H1 (cell line): ENCODE measurements around the gene CD52. TPM values are rescaled to one million over a fixed set of nuclear protein-coding genes. Genes with fewer than 3 reads are reported as not detected.

Experiments
- CTCF ChIA-PET: fragments of 300-600 bp; sonication (Branson Sonifier 250); formaldehyde crosslinking; loops from one replicate; lab custom pipeline; 2021; ENCODE audit not compliant: partially characterized antibody; lab: Charles Lee
- POLR2A ChIA-PET: fragments of 300-600 bp; sonication (Branson Sonifier 250); formaldehyde crosslinking; loops from one replicate; lab custom pipeline; 2021; ENCODE audit warnings: inconsistent platforms; ENCODE audit not compliant: partially characterized antibody; lab: Charles Lee
- DNase-seq, 2 experiments: peaks; one replicate each; pipeline versions ENCODE4 v3.0.0 to v3.0.0-alpha.2; 2010 to 2022; ENCODE audit warnings: low spot score in 2 of 2, low read depth in 1 of 2, mixed read lengths in 1 of 2
- FAIRE-seq: peaks from 2 replicates; lab custom pipeline; 2011; peaks lifted over from hg19 to GRCh38; lab: Jason Lieb, UNC
- H2AFZ ChIP-seq: 2 replicates; pipeline ENCODE4 v1.8.1; 2012; ENCODE audit warnings: low read length, inconsistent platforms
- H2AK5ac ChIP-seq: 2 replicates; pipeline ENCODE4 v1.6.1; 2013; ENCODE audit warnings: low read depth, low read length
- H2BK120ac ChIP-seq: replicated peaks from 2 replicates; pipeline ENCODE3; 2013; ENCODE audit warnings: low read depth, low read length, inconsistent platforms
- H2BK12ac ChIP-seq: 2 replicates; pipeline ENCODE4 v1.6.1; 2013; ENCODE audit warnings: low read depth, low read length
- H2BK15ac ChIP-seq: 2 replicates; pipeline ENCODE4 v1.6.1; 2013; ENCODE audit warnings: low read length
- H2BK20ac ChIP-seq: 2 replicates; pipeline ENCODE4 v1.6.1; 2013; ENCODE audit warnings: low read length
- H2BK5ac ChIP-seq: 2 replicates; pipeline ENCODE4 v1.6.1; 2013; ENCODE audit warnings: low read depth, low read length
- H3K14ac ChIP-seq: 2 replicates; pipeline ENCODE4 v1.6.1; 2013; ENCODE audit warnings: inconsistent platforms; ENCODE audit not compliant: insufficient read length
- H3K18ac ChIP-seq: 2 replicates; pipeline ENCODE4 v1.6.1; 2013; ENCODE audit warnings: low read length; ENCODE audit errors: extremely low read depth
- H3K23ac ChIP-seq: 2 replicates; pipeline ENCODE4 v1.6.1; 2013; ENCODE audit warnings: inconsistent platforms; ENCODE audit not compliant: insufficient read length
- H3K23me2 ChIP-seq: 2 replicates; pipeline ENCODE4 v1.6.1; 2013; ENCODE audit warnings: low read depth, low read length
- H3K27ac ChIP-seq: 2 replicates; pipeline ENCODE4 v1.6.1; 2011; ENCODE audit warnings: low read depth, low read length, inconsistent platforms
- H3K27me3 ChIP-seq, 4 experiments: replicated peaks in 1 of 4; 1 replicate in 1 of 4; 2 replicates in 3 of 4; pipeline versions ENCODE4 v1.6.1 to v1.8.1; 2011 to 2013; ENCODE audit warnings: low read length in 3 of 4, mild to moderate bottlenecking in 3 of 4, inconsistent platforms in 2 of 4, mixed read lengths in 2 of 4, moderate library complexity in 1 of 4; ENCODE audit not compliant: control insufficient read depth in 3 of 4, insufficient read depth in 3 of 4; ENCODE audit errors: extremely low read depth in 1 of 4
- H3K36me3 ChIP-seq, 4 experiments: 2 replicates each; pipeline versions ENCODE4 v1.6.1 to v1.8.1; 2011 to 2013; ENCODE audit warnings: mild to moderate bottlenecking in 4 of 4, low read length in 3 of 4, moderate library complexity in 2 of 4, control low read depth in 1 of 4, inconsistent platforms in 1 of 4; ENCODE audit not compliant: insufficient read depth in 4 of 4, control insufficient read depth in 2 of 4
- H3K4ac ChIP-seq: replicated peaks from 2 replicates; pipeline ENCODE3; 2013; ENCODE audit warnings: low read length, low read depth, mixed read lengths, inconsistent platforms; ENCODE audit not compliant: insufficient read length
- H3K4me1 ChIP-seq, 4 experiments: replicated peaks in 1 of 4; 1 replicate in 1 of 4; 2 replicates in 3 of 4; pipeline versions ENCODE4 v1.6.1 to v1.8.1; 2011 to 2013; ENCODE audit warnings: low read length in 3 of 4, inconsistent platforms in 2 of 4, mixed read lengths in 1 of 4; ENCODE audit not compliant: insufficient read depth in 4 of 4, control insufficient read depth in 3 of 4
- H3K4me2 ChIP-seq, 2 experiments: 2 replicates each; pipeline versions ENCODE4 v1.6.1 to v1.8.1; 2011 to 2013; ENCODE audit warnings: low read depth in 2 of 2, low read length in 2 of 2, control low read depth in 1 of 2, inconsistent platforms in 1 of 2, mild to moderate bottlenecking in 1 of 2; ENCODE audit not compliant: insufficient read depth in 1 of 2
- H3K4me3 ChIP-seq, 4 experiments: fragments of 200-600, 300-600 bp in 1 of 4; sonication (generic), shearing (Covaris generic), sonication (Bioruptor Twin) in 1 of 4; 2 replicates each; pipeline versions ENCODE4 v1.5.1 to v1.8.1; 2011 to 2016; ENCODE audit warnings: low read length in 4 of 4, low read depth in 3 of 4, control low read depth in 2 of 4, inconsistent platforms in 2 of 4, mild to moderate bottlenecking in 2 of 4, mixed read lengths in 1 of 4, moderate library complexity in 1 of 4; ENCODE audit not compliant: insufficient read depth in 2 of 4; ENCODE audit errors: extremely low read depth in 1 of 4
- H3K56ac ChIP-seq: replicated peaks from 2 replicates; pipeline ENCODE3; 2013; ENCODE audit warnings: low read depth, mild to moderate bottlenecking, mixed read lengths, low read length, inconsistent platforms; ENCODE audit not compliant: insufficient read length
- H3K79me1 ChIP-seq: 2 replicates; pipeline ENCODE4 v1.6.1; 2013; ENCODE audit warnings: low read depth, low read length, control low read depth
- H3K79me2 ChIP-seq, 2 experiments: 2 replicates each; pipeline versions ENCODE4 v1.6.1 to v1.8.1; 2012 to 2013; ENCODE audit warnings: low read length in 2 of 2, mild to moderate bottlenecking in 2 of 2, inconsistent platforms in 1 of 2; ENCODE audit not compliant: insufficient read depth in 2 of 2, control insufficient read depth in 1 of 2
- H3K9ac ChIP-seq, 4 experiments: replicated peaks in 1 of 4; 1 replicate in 1 of 4; 2 replicates in 3 of 4; pipeline versions ENCODE4 v1.6.1 to v1.8.1; 2011 to 2013; ENCODE audit warnings: low read depth in 3 of 4, low read length in 3 of 4, control low read depth in 2 of 4, mild to moderate bottlenecking in 2 of 4, moderate library complexity in 2 of 4, inconsistent platforms in 1 of 4; ENCODE audit errors: extremely low read depth in 1 of 4
- H3K9me3 ChIP-seq, 2 experiments: 2 replicates each; pipeline versions ENCODE4 v1.6.1 to v1.8.1; 2012 to 2013; ENCODE audit warnings: mild to moderate bottlenecking in 2 of 2, moderate library complexity in 2 of 2, control low read depth in 1 of 2, inconsistent platforms in 1 of 2, low read depth in 1 of 2, low read length in 1 of 2, mixed read lengths in 1 of 2; ENCODE audit not compliant: insufficient read depth in 2 of 2
- H4K20me1 ChIP-seq, 2 experiments: replicated peaks in 1 of 2; 2 replicates each; pipeline versions ENCODE3 to v1.8.1; 2011 to 2013; ENCODE audit warnings: inconsistent platforms in 2 of 2, low read length in 2 of 2, mild to moderate bottlenecking in 1 of 2; ENCODE audit not compliant: insufficient read depth in 2 of 2, control insufficient read depth in 1 of 2
- H4K5ac ChIP-seq: 2 replicates; pipeline ENCODE4 v1.6.1; 2013; ENCODE audit warnings: low read length, low read depth, mixed read lengths, inconsistent platforms; ENCODE audit not compliant: insufficient read length
- H4K8ac ChIP-seq: 2 replicates; pipeline ENCODE4 v1.8.0; 2013; ENCODE audit warnings: mild to moderate bottlenecking, moderate library complexity, low read length, inconsistent platforms; ENCODE audit not compliant: insufficient read depth; ENCODE audit errors: extremely low read depth
- H4K91ac ChIP-seq: replicated peaks from 2 replicates; pipeline ENCODE3; 2013; ENCODE audit warnings: low read length, mixed read lengths, inconsistent platforms; ENCODE audit not compliant: insufficient read length
- CBX5 ChIP-seq: fragments of 300-800, 300-1000 bp; sonication (generic); IDR thresholded peaks from 2 replicates; pipeline ENCODE4 v1.7.1; 2016; ENCODE audit warnings: antibody characterized with exemption, low read length, low read depth
- CEBPB ChIP-seq: IDR thresholded peaks from 2 replicates; pipeline ENCODE4 v1.6.1; 2012; ENCODE audit warnings: low read depth, low read length
- EZH2 ChIP-seq: fragments of 200-600 bp; sonication (generic); IDR thresholded peaks from 2 replicates; pipeline ENCODE4 v1.7.1; 2012; ENCODE audit warnings: low read depth, mild to moderate bottlenecking, moderate library complexity, low read length, inconsistent platforms; ENCODE audit not compliant: severe bottlenecking
- JUND ChIP-seq: IDR thresholded peaks from 2 replicates; pipeline ENCODE4 v1.6.1; 2011; ENCODE audit warnings: mild to moderate bottlenecking, improper control_type of control experiment, low read length
- MAFK ChIP-seq: IDR thresholded peaks from 2 replicates; pipeline ENCODE4 v1.6.1; 2012; ENCODE audit warnings: low read depth, mild to moderate bottlenecking, improper control_type of control experiment, low read length
- SP2 ChIP-seq: IDR thresholded peaks from 2 replicates; pipeline ENCODE4 v1.6.1; 2012; ENCODE audit warnings: mild to moderate bottlenecking, low read length, inconsistent platforms
- WGBS, 2 experiments: shearing (Covaris generic) in 1 of 2; methylation state at CpG; one replicate each; pipeline versions ENCODE4 v1.1.6 to v1.1.7; 2013 to 2015; ENCODE audit warnings: low lambda C conversion rate in 2 of 2, mixed read lengths in 2 of 2, inconsistent platforms in 1 of 2, low coverage in 1 of 2, missing lambda C conversion rate in 1 of 2; ENCODE audit not compliant: insufficient replicate concordance in 2 of 2, insufficient coverage in 1 of 2, insufficient read length in 1 of 2; ENCODE audit errors: extremely low coverage in 1 of 2, missing lambda C conversion rate in 1 of 2; 5-methylcytosine and 5-hydroxymethylcytosine counted together
- polyA plus RNA-seq, 7 experiments: library from polyadenylated mRNA; depleted of rRNA in 3 of 7; stranded (reverse) in 5 of 7; unstranded in 2 of 7; fragments of >200 nt in 5 of 7; fragments of 200-250 nt in 2 of 7; gene quantifications; 1 replicate in 5 of 7; 2 replicates in 1 of 7; 4 replicates in 1 of 7; pipeline versions ENCODE4 v1.2.1 to v1.2.3, GENCODE V29; 2011 to 2013; ENCODE audit warnings: missing spikeins in 2 of 7, mixed read lengths in 2 of 7
- total RNA-seq: library from RNA; stranded (reverse); fragmentation: NEBNext Ultra II Directional; extraction: Animal tissue kit (Norgen Biotek cat#: 25700); gene quantifications from 2 replicates; pipeline ENCODE4 v1.2.1, GENCODE V29; 2021
- TF ChIP-seq, protein P1 (sequence below): IDR thresholded peaks from 2 replicates; pipeline ENCODE4 v1.6.1; 2012; ENCODE audit warnings: inconsistent platforms

The CD52 gene
- total and polyA plus RNA-seq, 2 of the 8 experiments (the other 6 are each of a cell fraction or from before 2014, with no cell fraction given) = 2.4 to 3.1 TPM

DNA sequence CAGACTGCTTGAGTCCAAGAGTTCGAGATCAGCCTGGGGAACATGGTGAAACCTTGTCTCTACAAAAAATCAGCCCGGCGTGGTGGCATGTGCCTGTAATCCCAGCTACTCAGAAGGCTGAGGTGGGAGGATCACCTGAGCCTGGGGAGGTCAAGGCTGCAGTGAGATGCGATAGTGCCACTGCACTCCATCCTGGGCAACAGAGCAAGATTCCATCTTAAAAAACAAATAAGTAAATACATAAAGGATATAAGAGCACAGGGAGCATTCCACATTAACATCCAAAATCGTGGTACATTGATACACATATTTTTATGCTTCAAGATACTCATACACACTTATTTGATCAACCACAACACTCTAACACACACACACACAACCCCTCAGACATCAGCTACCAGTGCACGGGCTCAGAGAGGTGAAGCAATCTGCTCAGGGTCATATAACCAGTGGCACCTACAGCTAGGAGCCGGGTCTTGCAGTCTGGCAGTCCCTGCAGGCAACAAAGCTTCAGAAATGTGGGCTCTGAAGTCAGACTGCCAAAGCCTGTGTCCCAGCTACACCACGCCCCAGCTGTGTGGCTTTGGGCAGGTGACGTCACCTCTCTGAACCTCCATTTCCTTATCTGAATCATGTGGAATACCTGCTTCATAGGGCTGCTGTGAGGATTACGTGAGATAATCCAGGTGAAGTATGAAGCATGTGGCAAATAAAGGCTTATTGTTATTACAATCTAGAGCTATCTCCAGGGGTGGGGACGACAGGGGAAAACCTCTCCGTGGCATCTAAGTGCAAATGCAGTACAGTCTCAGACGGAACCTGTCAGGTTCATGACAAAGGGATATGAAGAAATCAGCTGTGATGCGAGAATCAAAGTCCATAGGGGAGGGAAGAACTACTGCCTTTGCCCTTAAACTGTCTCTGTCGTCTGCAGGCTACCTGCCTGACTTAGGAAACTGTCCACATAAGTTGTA is 40.9 kb downstream of the CD52 start:
- Histone ChIP-seq H3K56ac (no peak overlapping the region), H2AK5ac (no peak overlapping the region), H3K36me3 (no peaks in the 10 kb centered on the region), H3K27me3 (peaks cover 0 to 10% (median 10%) of the 10 kb centered on the region in 4 experiments; a peak in 4 of 7 replicates), H2AFZ (no peak overlapping the region), H3K4me2 (peak overlapping the region; percentile 76 to 77), H4K5ac (no peak overlapping the region), H2BK20ac (no peak overlapping the region), H3K4me3 (peak overlapping the region in 2 of 4 experiments; percentile 67 to 92; a peak in 3 of 8 replicates), H3K4me1 (peaks cover 6 to 24% (median 19%) of the 10 kb centered on the region in 4 experiments), H3K9ac (no peak overlapping the region), H4K20me1 (no peaks in the 10 kb centered on the region), H3K18ac (no peak overlapping the region), H3K79me2 (no peaks in the 10 kb centered on the region), H3K27ac (no peak overlapping the region), H3K79me1 (no peaks in the 10 kb centered on the region), H2BK15ac (peak overlapping the region; percentile 88), H3K23ac (no peak overlapping the region), H3K14ac (no peak overlapping the region), H3K23me2 (peaks cover 8% of the 10 kb centered on the region; the same call in 1 of the 2 replicates), H3K4ac (no peak overlapping the region), H2BK5ac (no peak overlapping the region), H2BK12ac (0 out of 2 replicates have a peak overlapping the region, but pooled peaks have one; percentile 20), H2BK120ac (no peak overlapping the region), H4K8ac (no peak overlapping the region; the same call in 1 of the 2 replicates), H4K91ac (no peak overlapping the region), H3K9me3 (no peaks in the 10 kb centered on the region)
- WGBS, 2 experiments = 56% methylated on average over 15 of the region's 15 CpGs; no CpG with 5 or more reads in 1 of the 2 experiments
- ChIA-PET POLR2A (interaction anchor here (0.6 to 3.4 kb wide), 13 partner anchors 9 to 70 kb away, joined by 3 to 22 read pairs (median 4); partner anchors contain the start of gene LIN28A), CTCF (interaction anchor here (0.7 to 14.1 kb wide), 11 partner anchors 8 to 75 kb away, joined by 3 to 297 read pairs (median 4); partner anchors contain the start of gene SH3BGRL3)
- no peak for DNase-seq
- FAIRE-seq = no peak
- TF ChIP-seq, protein P1, sequence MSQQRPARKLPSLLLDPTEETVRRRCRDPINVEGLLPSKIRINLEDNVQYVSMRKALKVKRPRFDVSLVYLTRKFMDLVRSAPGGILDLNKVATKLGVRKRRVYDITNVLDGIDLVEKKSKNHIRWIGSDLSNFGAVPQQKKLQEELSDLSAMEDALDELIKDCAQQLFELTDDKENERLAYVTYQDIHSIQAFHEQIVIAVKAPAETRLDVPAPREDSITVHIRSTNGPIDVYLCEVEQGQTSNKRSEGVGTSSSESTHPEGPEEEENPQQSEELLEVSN = no peak
- no peak for TF ChIP-seq SP2
- no peak for TF ChIP-seq MAFK
- 0 out of 2 replicates have a peak, but pooled peaks have one; percentile 39 for TF ChIP-seq JUND
- no peak for TF ChIP-seq CBX5
- no peak for TF ChIP-seq EZH2
- peak; percentile 73 for TF ChIP-seq CEBPB
